ENCODE measurements around the gene CDC20B. TPM values are rescaled to one million over a fixed set of nuclear protein-coding genes. Genes with fewer than 3 reads are reported as not detected.

CDC20B gene
- total RNA-seq, 1 experiment from 2014 or later, result 0.26 TPM

- peak; percentile 29 for DNase-seq
- no CpG with 5 or more reads among the region's 1 CpG for WGBS (ENCODE audit: extremely low coverage, insufficient read length, low lambda C conversion rate)
- Mint-ChIP-seq H3K4me3 (no peak overlapping the region), H3K27ac (no peak overlapping the region), H3K27me3 (ENCODE audit: low read depth) (no peaks in the 10 kb centered on the region; the same call in none of the 2 replicates), H3K36me3 (ENCODE audit: insufficient read depth in 1 of 3, low read depth in 3 of 3) (no peaks in the 10 kb centered on the region), H3K4me1 (peaks cover 0 to 6% of the 10 kb centered on the region in 2 experiments; a peak in 3 of 4 replicates), H3K9me3 (no peaks in the 10 kb centered on the region)
- Histone ChIP-seq H3K23ac (ENCODE audit: insufficient read length, low read depth, low read length) (no peak overlapping the region), H3K4me2 (ENCODE audit: insufficient read depth, insufficient read length, low read length) (no peak overlapping the region), H3K27ac (ENCODE audit: insufficient read length, low read depth, low read length) (no peak overlapping the region), H3T11ph (ENCODE audit: low read length) (no peak overlapping the region), H3K4me1 (ENCODE audit: insufficient read depth, low read length) (no peaks in the 10 kb centered on the region), H3K9ac (ENCODE audit: extremely low read depth, insufficient read length, low read length) (no peak overlapping the region), H2BK20ac (ENCODE audit: low read depth, low read length, poor library complexity, severe bottlenecking) (no peak overlapping the region), H3K14ac (ENCODE audit: insufficient read depth, low read length) (no peak overlapping the region), H3K4ac (ENCODE audit: low read depth, low read length) (no peak overlapping the region), H3K27me3 (ENCODE audit: insufficient read depth, low read length) (no peaks in the 10 kb centered on the region), H2AK5ac (ENCODE audit: insufficient read length, low read length) (no peak overlapping the region), H2AFZ (ENCODE audit: low read length) (no peak overlapping the region), H3K9me3 (ENCODE audit: control insufficient read depth, low read depth, low read length) (no peaks in the 10 kb centered on the region), H3K79me1 (ENCODE audit: insufficient read depth, low read depth, low read length, poor library complexity, severe bottlenecking) (no peaks in the 10 kb centered on the region), H4K8ac (replicated peaks; ENCODE audit: insufficient read length, low read depth, low read length) (no peak overlapping the region), H3K23me2 (ENCODE audit: insufficient read length, low read depth, low read length, poor library complexity, severe bottlenecking) (no peaks in the 10 kb centered on the region), H4K20me1 (ENCODE audit: control insufficient read depth, insufficient read depth, insufficient read length) (no peaks in the 10 kb centered on the region), H2BK12ac (ENCODE audit: insufficient read length, low read depth, low read length) (no peak overlapping the region), H2BK15ac (ENCODE audit: low read depth, low read length) (no peak overlapping the region), H3K79me2 (ENCODE audit: insufficient read depth, low read length) (no peaks in the 10 kb centered on the region), H2BK120ac (ENCODE audit: low read depth, low read length, poor library complexity, severe bottlenecking) (no peak overlapping the region), H4K91ac (ENCODE audit: insufficient read length, low read depth, low read length) (no peak overlapping the region), H3K18ac (ENCODE audit: insufficient read length, low read depth, low read length) (no peak overlapping the region), H4K5ac (ENCODE audit: insufficient read length, low read depth, low read length) (no peak overlapping the region), H3K56ac (ENCODE audit: insufficient read length, low read depth, low read length) (no peak overlapping the region), H2BK5ac (ENCODE audit: insufficient read length, low read length) (no peak overlapping the region)
- TF ChIP-seq, protein P1, sequence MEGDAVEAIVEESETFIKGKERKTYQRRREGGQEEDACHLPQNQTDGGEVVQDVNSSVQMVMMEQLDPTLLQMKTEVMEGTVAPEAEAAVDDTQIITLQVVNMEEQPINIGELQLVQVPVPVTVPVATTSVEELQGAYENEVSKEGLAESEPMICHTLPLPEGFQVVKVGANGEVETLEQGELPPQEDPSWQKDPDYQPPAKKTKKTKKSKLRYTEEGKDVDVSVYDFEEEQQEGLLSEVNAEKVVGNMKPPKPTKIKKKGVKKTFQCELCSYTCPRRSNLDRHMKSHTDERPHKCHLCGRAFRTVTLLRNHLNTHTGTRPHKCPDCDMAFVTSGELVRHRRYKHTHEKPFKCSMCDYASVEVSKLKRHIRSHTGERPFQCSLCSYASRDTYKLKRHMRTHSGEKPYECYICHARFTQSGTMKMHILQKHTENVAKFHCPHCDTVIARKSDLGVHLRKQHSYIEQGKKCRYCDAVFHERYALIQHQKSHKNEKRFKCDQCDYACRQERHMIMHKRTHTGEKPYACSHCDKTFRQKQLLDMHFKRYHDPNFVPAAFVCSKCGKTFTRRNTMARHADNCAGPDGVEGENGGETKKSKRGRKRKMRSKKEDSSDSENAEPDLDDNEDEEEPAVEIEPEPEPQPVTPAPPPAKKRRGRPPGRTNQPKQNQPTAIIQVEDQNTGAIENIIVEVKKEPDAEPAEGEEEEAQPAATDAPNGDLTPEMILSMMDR (conservative IDR thresholded peaks at IDR 0.05), result no peak
Observed at GRCh38 chr5:55071413-55071812, 101.6 kb downstream of the CDC20B start.
